ENCODE data around the gene UBE2L5. TPM values are rescaled to one million over a fixed set of nuclear protein-coding genes. Genes with fewer than 3 reads are reported as not detected.
A peak's percentile ranks its signal among the peaks of the same experiment; 100 is the strongest.

The UBE2L5 gene
- total and polyA plus RNA-seq, 2 experiments from 2014 or later = not detected

GRCh38 chr13:30375265-30375835 lies 46.9 kb upstream of the UBE2L5 start (continued):
- TF ChIP-seq, protein P1, sequence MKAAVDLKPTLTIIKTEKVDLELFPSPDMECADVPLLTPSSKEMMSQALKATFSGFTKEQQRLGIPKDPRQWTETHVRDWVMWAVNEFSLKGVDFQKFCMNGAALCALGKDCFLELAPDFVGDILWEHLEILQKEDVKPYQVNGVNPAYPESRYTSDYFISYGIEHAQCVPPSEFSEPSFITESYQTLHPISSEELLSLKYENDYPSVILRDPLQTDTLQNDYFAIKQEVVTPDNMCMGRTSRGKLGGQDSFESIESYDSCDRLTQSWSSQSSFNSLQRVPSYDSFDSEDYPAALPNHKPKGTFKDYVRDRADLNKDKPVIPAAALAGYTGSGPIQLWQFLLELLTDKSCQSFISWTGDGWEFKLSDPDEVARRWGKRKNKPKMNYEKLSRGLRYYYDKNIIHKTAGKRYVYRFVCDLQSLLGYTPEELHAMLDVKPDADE (IDR thresholded peaks at IDR 0.05) = no peak
- TF ChIP-seq CREB1 (CRISPR knock-in tag; IDR thresholded peaks at IDR 0.05; ENCODE audit: low read depth) (no peak), ZNF331 (CRISPR knock-in tag; IDR thresholded peaks at IDR 0.05; ENCODE audit: low read depth) (no peak), REST (IDR thresholded peaks at IDR 0.05; ENCODE audit: unreplicated experiment) (no peak), EZH2phosphoT487 (IDR thresholded peaks at IDR 0.05; ENCODE audit: unreplicated experiment) (no peak)

GRCh38 chr13:30376426-30377311 lies 45.6 kb upstream of the UBE2L5 start:
- TF ChIP-seq REST (IDR thresholded peaks at IDR 0.05; ENCODE audit: unreplicated experiment) = no peak
- no peak overlapping the region for H3K27ac Mint-ChIP-seq
- H3K36me3 Mint-ChIP-seq (ENCODE audit: low read depth) = no peaks in the 10 kb centered on the region
- Histone ChIP-seq H3K4me2 (peak overlapping the region; percentile 48; the same call in 1 of the 2 replicates), H3K4me1 (ENCODE audit: insufficient read depth) (peaks cover 14% of the 10 kb centered on the region), H3K79me2 (replicated peaks; ENCODE audit: insufficient read depth) (no peaks in the 10 kb centered on the region), H3K27ac (ENCODE audit: low read depth) (no peak overlapping the region), H3K27me3 (ENCODE audit: insufficient read depth) (no peaks in the 10 kb centered on the region), H3F3A (replicated peaks; ENCODE audit: low read depth) (no peaks in the 10 kb centered on the region), H3K4me3 (no peak overlapping the region), H4K20me1 (replicated peaks; ENCODE audit: insufficient read depth) (no peaks in the 10 kb centered on the region), H2AFZ (peak overlapping the region; percentile 78), H3K36me3 (ENCODE audit: insufficient read depth) (no peaks in the 10 kb centered on the region), H3K9me2 (ENCODE audit: insufficient read depth) (no peaks in the 10 kb centered on the region)
- no peak overlapping the region for H3K4me3 Mint-ChIP-seq
- DNase-seq (ENCODE audit: low spot score) = peak; percentile 47
- H3K9me3 Mint-ChIP-seq = no peaks in the 10 kb centered on the region
- H3K27me3 Mint-ChIP-seq (ENCODE audit: insufficient read depth, low read depth, poor library complexity) = peaks cover 2% of the 10 kb centered on the region
- H3K4me1 Mint-ChIP-seq = peaks cover 12% of the 10 kb centered on the region
- peak; percentile 67 for ATAC-seq
